ENCODE data around the gene CHD2. TPM values are rescaled to one million over a fixed set of nuclear protein-coding genes. Genes with fewer than 3 reads are reported as not detected.

CHD2 gene
- total and polyA plus RNA-seq, 4 donors = 39.4 to 547 (median 76.3) TPM

DNA sequence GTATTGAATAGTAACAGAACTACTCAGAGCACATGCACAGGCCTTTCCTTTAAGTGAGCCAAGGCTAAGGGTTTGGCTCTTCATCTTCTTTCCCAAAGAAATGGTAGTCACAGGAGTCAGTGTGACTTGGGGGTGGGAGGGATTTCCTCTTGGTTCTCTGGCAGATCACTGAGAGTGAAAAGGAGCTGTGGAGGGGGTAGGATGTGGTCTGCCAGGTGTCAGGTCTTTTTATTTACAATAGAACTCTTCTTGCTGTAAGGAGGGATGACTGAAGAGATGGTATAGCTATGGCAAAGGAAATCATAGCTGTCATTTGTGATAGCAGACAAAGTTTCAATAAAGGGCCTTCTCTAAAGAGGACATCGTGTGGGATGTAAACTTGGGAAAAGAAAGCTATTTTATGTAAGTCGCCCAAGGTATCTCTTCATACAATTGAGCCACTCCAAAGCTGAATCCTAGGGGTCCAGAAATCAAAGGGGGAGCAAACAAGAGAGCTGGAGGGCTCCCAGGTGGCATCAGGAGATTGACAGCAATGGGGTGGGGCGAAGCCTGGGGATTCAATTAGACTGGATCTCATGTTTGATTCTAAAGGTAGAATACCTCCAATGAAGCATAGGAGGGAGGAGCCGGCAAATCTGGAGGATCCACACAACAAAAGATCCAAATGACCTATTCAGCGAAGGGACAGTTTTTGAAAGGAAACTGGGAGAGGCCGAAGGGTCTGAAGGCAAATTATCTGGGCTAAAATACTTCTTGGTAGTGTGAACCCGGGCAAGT lies 20.0 kb upstream of the CHD2 start:
- Histone ChIP-seq H3K9ac (ENCODE audit: insufficient read depth in 1 of 2, low read length in 2 of 2) (peak overlapping the region in 1 of 2 donors; percentile 1), H3K27ac (ENCODE audit: low read depth in 1 of 2, low read length in 1 of 2) (peak overlapping the region; percentile 53 to 92), H3K36me3 (ENCODE audit: control insufficient read depth in 4 of 4, insufficient read depth in 4 of 4, low read length in 4 of 4) (peaks cover 0 to 10% (median 0%) of the 10 kb centered on the region in 4 donors), H3K4me3 (no peak overlapping the region), H3K9me3 (ENCODE audit: control insufficient read depth in 4 of 4, insufficient read depth in 3 of 4, low read length in 3 of 4) (no peaks in the 10 kb centered on the region), H3K4me1 (ENCODE audit: control insufficient read depth in 5 of 5, insufficient read depth in 5 of 5, low read length in 5 of 5) (peaks cover 0 to 17% (median 4%) of the 10 kb centered on the region in 5 donors), H3K27me3 (ENCODE audit: control insufficient read depth in 3 of 3, insufficient read depth in 3 of 3, low read length in 2 of 3) (no peaks in the 10 kb centered on the region)
- no peak for DNase-seq
- TF ChIP-seq, protein P1, sequence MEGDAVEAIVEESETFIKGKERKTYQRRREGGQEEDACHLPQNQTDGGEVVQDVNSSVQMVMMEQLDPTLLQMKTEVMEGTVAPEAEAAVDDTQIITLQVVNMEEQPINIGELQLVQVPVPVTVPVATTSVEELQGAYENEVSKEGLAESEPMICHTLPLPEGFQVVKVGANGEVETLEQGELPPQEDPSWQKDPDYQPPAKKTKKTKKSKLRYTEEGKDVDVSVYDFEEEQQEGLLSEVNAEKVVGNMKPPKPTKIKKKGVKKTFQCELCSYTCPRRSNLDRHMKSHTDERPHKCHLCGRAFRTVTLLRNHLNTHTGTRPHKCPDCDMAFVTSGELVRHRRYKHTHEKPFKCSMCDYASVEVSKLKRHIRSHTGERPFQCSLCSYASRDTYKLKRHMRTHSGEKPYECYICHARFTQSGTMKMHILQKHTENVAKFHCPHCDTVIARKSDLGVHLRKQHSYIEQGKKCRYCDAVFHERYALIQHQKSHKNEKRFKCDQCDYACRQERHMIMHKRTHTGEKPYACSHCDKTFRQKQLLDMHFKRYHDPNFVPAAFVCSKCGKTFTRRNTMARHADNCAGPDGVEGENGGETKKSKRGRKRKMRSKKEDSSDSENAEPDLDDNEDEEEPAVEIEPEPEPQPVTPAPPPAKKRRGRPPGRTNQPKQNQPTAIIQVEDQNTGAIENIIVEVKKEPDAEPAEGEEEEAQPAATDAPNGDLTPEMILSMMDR (IDR thresholded peaks at IDR 0.05; ENCODE audit: control extremely low read depth, extremely low read depth) = no peak
- WGBS, 2 donors = 95% methylated on average over 7 of the region's 7 CpGs
- no peak for ATAC-seq (ENCODE audit: insufficient read depth, low FRiP score)

DNA sequence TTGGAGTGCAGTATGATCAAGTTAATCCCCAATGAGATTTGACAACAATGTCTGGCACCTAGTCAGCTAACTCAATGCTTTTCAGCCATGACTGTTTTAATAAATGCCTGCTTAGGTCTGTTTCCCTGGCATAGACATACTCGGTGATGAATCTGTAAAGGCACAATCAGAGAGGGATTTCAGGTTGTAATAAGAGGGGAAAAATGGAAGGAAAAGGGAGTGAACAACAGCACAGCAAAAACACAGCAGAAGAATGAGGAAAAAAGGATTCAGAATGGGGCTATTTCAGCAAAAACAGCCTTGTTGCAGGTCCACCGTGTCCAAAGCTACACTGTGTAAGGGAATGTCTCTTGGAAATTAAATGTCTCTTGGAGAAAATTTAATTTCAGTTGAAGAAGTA lies 19.3 kb upstream of the CHD2 start:
- DNase-seq = peak in 1 of 3 donors; percentile 11
- H3K4me1 ChIP-seq (ENCODE audit: control insufficient read depth in 5 of 5, insufficient read depth in 5 of 5, low read length in 5 of 5) = peaks cover 0 to 22% (median 4%) of the 10 kb centered on the region in 5 donors
- H3K4me3 ChIP-seq = no peak overlapping the region
- H3K9me3 ChIP-seq (ENCODE audit: control insufficient read depth in 4 of 4, insufficient read depth in 3 of 4, low read length in 3 of 4) = no peaks in the 10 kb centered on the region
- 40 to 47% methylated on average over 2 of the region's 2 CpGs for WGBS, 2 donors
- peaks cover 0 to 10% (median 0%) of the 10 kb centered on the region in 4 donors for H3K36me3 ChIP-seq (ENCODE audit: control insufficient read depth in 4 of 4, insufficient read depth in 4 of 4, low read length in 4 of 4)
- ATAC-seq (ENCODE audit: insufficient read depth, low FRiP score) = no peak
- TF ChIP-seq, protein P1 (IDR thresholded peaks at IDR 0.05; ENCODE audit: control extremely low read depth, extremely low read depth) = no peak
- peak overlapping the region; percentile 54 to 92 for H3K27ac ChIP-seq (ENCODE audit: low read depth in 1 of 2, low read length in 1 of 2)
- no peaks in the 10 kb centered on the region for H3K27me3 ChIP-seq (ENCODE audit: control insufficient read depth in 3 of 3, insufficient read depth in 3 of 3, low read length in 2 of 3)
- H3K9ac ChIP-seq (ENCODE audit: insufficient read depth in 1 of 2, low read length in 2 of 2) = peak overlapping the region in 1 of 2 donors; percentile 92

DNA sequence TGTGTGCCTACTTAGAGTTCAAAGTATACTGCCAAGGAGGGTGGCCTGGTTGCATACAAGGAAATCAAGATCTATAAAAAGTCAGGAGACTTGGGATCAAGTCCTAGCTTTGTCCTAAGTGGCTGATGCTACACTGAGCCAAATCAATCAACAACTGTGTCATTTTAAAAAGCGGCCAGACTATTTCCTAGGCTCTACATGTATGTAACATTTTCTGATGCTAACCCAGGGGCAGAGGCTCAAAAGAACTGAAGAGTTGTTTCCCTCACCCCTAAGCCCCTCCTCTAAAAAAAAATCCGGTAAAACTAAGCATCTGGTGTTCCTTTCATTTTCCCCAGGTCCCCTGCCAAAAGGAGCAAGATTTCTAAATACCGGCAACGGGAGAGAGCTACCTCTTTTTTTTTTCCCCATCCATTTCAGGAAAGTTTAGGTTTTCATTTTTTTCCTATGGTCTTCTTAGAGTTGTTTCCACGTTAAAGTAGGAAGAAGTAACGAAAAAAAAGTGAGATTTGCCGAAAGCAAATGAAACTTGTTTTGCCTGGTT lies 18.8 kb upstream of the CHD2 start:
- ATAC-seq (ENCODE audit: insufficient read depth, low FRiP score) = no peak
- peak; percentile 34 to 87 (median 84) for DNase-seq
- 17 to 27% methylated on average over 7 of the region's 7 CpGs for WGBS, 2 donors
- H3K27ac ChIP-seq (ENCODE audit: low read depth in 1 of 2, low read length in 1 of 2) = peak overlapping the region; percentile 89 to 92
- TF ChIP-seq, protein P1 (IDR thresholded peaks at IDR 0.05; ENCODE audit: control extremely low read depth, extremely low read depth) = no peak
- no peaks in the 10 kb centered on the region for H3K9me3 ChIP-seq (ENCODE audit: control insufficient read depth in 4 of 4, insufficient read depth in 3 of 4, low read length in 3 of 4)
- peak overlapping the region; percentile 41 to 92 for H3K9ac ChIP-seq (ENCODE audit: insufficient read depth in 1 of 2, low read length in 2 of 2)
- no peak overlapping the region for H3K4me3 ChIP-seq
- peaks cover 0 to 27% (median 4%) of the 10 kb centered on the region in 5 donors for H3K4me1 ChIP-seq (ENCODE audit: control insufficient read depth in 5 of 5, insufficient read depth in 5 of 5, low read length in 5 of 5)
- no peaks in the 10 kb centered on the region for H3K27me3 ChIP-seq (ENCODE audit: control insufficient read depth in 3 of 3, insufficient read depth in 3 of 3, low read length in 2 of 3)
- H3K36me3 ChIP-seq (ENCODE audit: control insufficient read depth in 4 of 4, insufficient read depth in 4 of 4, low read length in 4 of 4) = peaks cover 0 to 15% (median 1%) of the 10 kb centered on the region in 4 donors
